Smooth muscle cell (in vitro differentiated cells): Measurements from ENCODE around the gene TPD52L1. TPM values are rescaled to one million over a fixed set of nuclear protein-coding genes. Genes with fewer than 3 reads are reported as not detected.

Experiments used
- DNase-seq: peaks from one replicate; lab custom pipeline; 2025; ENCODE audit not compliant: unreplicated experiment; lab: John Stamatoyannopoulos, UW
- H2AFZ ChIP-seq: fragments of 200-600 bp; sonication (generic); 2 replicates; pipeline ENCODE4 v1.6.0; 2016; ENCODE audit warnings: antibody characterized with exemption, low read depth, mild to moderate bottlenecking
- H3F3A ChIP-seq: fragments of 200-600 bp; sonication (generic); 2 replicates; pipeline ENCODE4 v1.6.0; 2017; ENCODE audit warnings: antibody characterized with exemption, low read depth
- H3K27ac ChIP-seq: fragments of 200-600 bp; sonication (generic); 2 replicates; pipeline ENCODE4 v1.5.1; 2016; ENCODE audit warnings: low read depth, mild to moderate bottlenecking
- H3K27me3 ChIP-seq: fragments of 200-600 bp; sonication (generic); 2 replicates; pipeline ENCODE4 v1.6.1; 2016; ENCODE audit warnings: low read depth, mild to moderate bottlenecking
- H3K36me3 ChIP-seq: fragments of 200-600 bp; sonication (generic); 2 replicates; pipeline ENCODE4 v1.5.1; 2016; ENCODE audit warnings: low read depth
- H3K4me1 ChIP-seq: fragments of 200-600 bp; sonication (generic); 2 replicates; pipeline ENCODE4 v1.5.1; 2016; ENCODE audit warnings: low read depth
- H3K4me2 ChIP-seq: fragments of 200-600 bp; sonication (generic); 2 replicates; pipeline ENCODE4 v1.6.0; 2016; ENCODE audit warnings: mild to moderate bottlenecking
- H3K4me3 ChIP-seq: fragments of 200-600 bp; sonication (generic); 2 replicates; pipeline ENCODE4 v1.5.1; 2016; ENCODE audit warnings: mild to moderate bottlenecking
- H3K79me2 ChIP-seq: fragments of 200-600 bp; sonication (generic); 2 replicates; pipeline ENCODE4 v1.6.0; 2016; ENCODE audit warnings: low read depth, mild to moderate bottlenecking
- H3K9ac ChIP-seq: fragments of 200-600 bp; sonication (generic); 2 replicates; pipeline ENCODE4 v1.6.0; 2016; ENCODE audit warnings: low read depth
- H3K9me3 ChIP-seq: fragments of 200-600 bp; sonication (generic); replicated peaks from 2 replicates; pipeline ENCODE4 v1.5.1; 2016; ENCODE audit warnings: low read depth
- H4K20me1 ChIP-seq: fragments of 200-600 bp; sonication (generic); 2 replicates; pipeline ENCODE4 v1.6.0; 2016; ENCODE audit warnings: low read depth
- WGBS: methylation state at CpG from one replicate; pipeline ENCODE4 v1.1.7; 2016; ENCODE audit warnings: low lambda C conversion rate; 5-methylcytosine and 5-hydroxymethylcytosine counted together
- polyA plus RNA-seq: library from polyadenylated mRNA; unstranded; fragments of >200 nt; fragmentation: Nextera tagmentation; extraction: Ambion mirVana; gene quantifications from 2 replicates; pipeline ENCODE4 v1.2.1, GENCODE V29; 2016
- total RNA-seq: library from RNA; depleted of rRNA; stranded (reverse); fragments of >200 nt; gene quantifications from 2 replicates; pipeline ENCODE4 v1.2.3, GENCODE V29; 2014
- TF ChIP-seq, protein P1 (sequence below): fragments of 200-600 bp; sonication (generic); IDR thresholded peaks from 2 replicates; pipeline ENCODE4 v1.5.1; 2017; ENCODE audit warnings: borderline replicate concordance, mild to moderate bottlenecking, antibody characterized with exemption; ENCODE audit not compliant: insufficient read depth, poor library complexity, severe bottlenecking

The TPD52L1 gene
- total and polyA plus RNA-seq, 2 experiments from 2014 or later: 15.3 to 65.8 TPM

- H3K4me1 ChIP-seq: peaks cover 2% of the 10 kb centered on the region
- H2AFZ ChIP-seq: no peak overlapping the region
- H3K27me3 ChIP-seq: no peaks in the 10 kb centered on the region
- H3K4me3 ChIP-seq: no peak overlapping the region
- H3F3A ChIP-seq: no peaks in the 10 kb centered on the region
- H3K4me2 ChIP-seq: no peak overlapping the region
- H3K27ac ChIP-seq: no peak overlapping the region
- 85% methylated on average over 7 of the region's 7 CpGs for WGBS
- peaks cover 4% of the 10 kb centered on the region for H3K9me3 ChIP-seq
- H4K20me1 ChIP-seq: no peaks in the 10 kb centered on the region
- no peaks in the 10 kb centered on the region for H3K79me2 ChIP-seq
- TF ChIP-seq, protein P1, sequence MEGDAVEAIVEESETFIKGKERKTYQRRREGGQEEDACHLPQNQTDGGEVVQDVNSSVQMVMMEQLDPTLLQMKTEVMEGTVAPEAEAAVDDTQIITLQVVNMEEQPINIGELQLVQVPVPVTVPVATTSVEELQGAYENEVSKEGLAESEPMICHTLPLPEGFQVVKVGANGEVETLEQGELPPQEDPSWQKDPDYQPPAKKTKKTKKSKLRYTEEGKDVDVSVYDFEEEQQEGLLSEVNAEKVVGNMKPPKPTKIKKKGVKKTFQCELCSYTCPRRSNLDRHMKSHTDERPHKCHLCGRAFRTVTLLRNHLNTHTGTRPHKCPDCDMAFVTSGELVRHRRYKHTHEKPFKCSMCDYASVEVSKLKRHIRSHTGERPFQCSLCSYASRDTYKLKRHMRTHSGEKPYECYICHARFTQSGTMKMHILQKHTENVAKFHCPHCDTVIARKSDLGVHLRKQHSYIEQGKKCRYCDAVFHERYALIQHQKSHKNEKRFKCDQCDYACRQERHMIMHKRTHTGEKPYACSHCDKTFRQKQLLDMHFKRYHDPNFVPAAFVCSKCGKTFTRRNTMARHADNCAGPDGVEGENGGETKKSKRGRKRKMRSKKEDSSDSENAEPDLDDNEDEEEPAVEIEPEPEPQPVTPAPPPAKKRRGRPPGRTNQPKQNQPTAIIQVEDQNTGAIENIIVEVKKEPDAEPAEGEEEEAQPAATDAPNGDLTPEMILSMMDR: no peak
- H3K9ac ChIP-seq: no peak overlapping the region
- no peak for DNase-seq
- H3K36me3 ChIP-seq: no peaks in the 10 kb centered on the region
Measured at GRCh38 chr6:125245523-125246264, 92.1 kb downstream of the TPD52L1 start.

DNA sequence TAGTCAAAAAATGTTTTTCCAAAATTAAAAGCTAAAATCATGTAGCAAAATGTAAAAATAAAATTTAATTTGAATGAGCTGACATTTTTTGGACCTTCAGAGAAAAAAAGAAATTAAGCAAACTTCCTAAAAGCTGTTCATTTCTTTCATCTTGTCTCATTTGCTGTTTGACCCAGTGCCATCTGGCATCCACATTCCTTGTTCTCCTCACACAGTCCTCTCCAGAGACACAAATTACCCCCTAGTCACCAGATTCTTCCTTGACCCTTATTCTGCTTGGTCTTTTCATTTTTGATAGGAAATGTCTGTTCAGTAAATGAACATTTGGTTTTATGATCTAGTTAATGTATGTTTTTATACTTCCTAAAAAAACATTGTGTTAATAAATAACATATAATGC is 93.0 kb downstream of the TPD52L1 start:
- DNase-seq: no peak
- TF ChIP-seq, protein P1: no peak

GRCh38 chr6:125248136-125248535 is 94.6 kb downstream of the TPD52L1 start:
- Histone ChIP-seq H3K27me3 (no peaks in the 10 kb centered on the region), H2AFZ (no peak overlapping the region), H3K79me2 (no peaks in the 10 kb centered on the region), H3K4me2 (no peak overlapping the region), H3K4me1 (peaks cover 15% of the 10 kb centered on the region), H3K9me3 (peaks cover 4% of the 10 kb centered on the region), H3K27ac (no peak overlapping the region), H3F3A (no peaks in the 10 kb centered on the region), H3K4me3 (no peak overlapping the region), H4K20me1 (no peaks in the 10 kb centered on the region), H3K36me3 (no peaks in the 10 kb centered on the region), H3K9ac (no peak overlapping the region)
- 99% methylated on average over 7 of the region's 7 CpGs for WGBS
- TF ChIP-seq, protein P1: no peak
- DNase-seq: no peak

More for the DNA sequence above, 93.0 kb downstream of the TPD52L1 start:
- Histone ChIP-seq H3K4me2 (no peak overlapping the region), H3F3A (no peaks in the 10 kb centered on the region), H3K4me1 (peaks cover 2% of the 10 kb centered on the region), H3K9ac (no peak overlapping the region), H3K9me3 (peaks cover 4% of the 10 kb centered on the region), H3K27me3 (no peaks in the 10 kb centered on the region), H4K20me1 (no peaks in the 10 kb centered on the region), H2AFZ (no peak overlapping the region), H3K79me2 (no peaks in the 10 kb centered on the region), H3K4me3 (no peak overlapping the region), H3K36me3 (no peaks in the 10 kb centered on the region), H3K27ac (no peak overlapping the region)

GRCh38 chr6:125250511-125250910 is 96.9 kb downstream of the TPD52L1 start:
- Histone ChIP-seq H3K4me2 (no peak overlapping the region), H3F3A (no peaks in the 10 kb centered on the region), H3K79me2 (no peaks in the 10 kb centered on the region), H3K27ac (no peak overlapping the region), H3K27me3 (no peaks in the 10 kb centered on the region), H4K20me1 (no peaks in the 10 kb centered on the region), H3K9ac (no peak overlapping the region), H2AFZ (no peak overlapping the region), H3K36me3 (no peaks in the 10 kb centered on the region), H3K9me3 (no peaks in the 10 kb centered on the region), H3K4me1 (peaks cover 19% of the 10 kb centered on the region), H3K4me3 (no peak overlapping the region)
- DNase-seq: no peak
- WGBS: 86% methylated on average over 1 of the region's 1 CpG
- TF ChIP-seq, protein P1: no peak
